HEK293T (cell line): ENCODE measurements around the gene PADI4.

Experiments used
- CTCF ChIA-PET: fragments of 350-600 bp; formaldehyde crosslinking; extraction: SDS; loops from one replicate; lab custom pipeline; 2021; ENCODE audit warnings: antibody characterized with exemption, inconsistent platforms; lab: Yijun Ruan, JAX
- POLR2A ChIA-PET: fragments of 350-600 bp; formaldehyde crosslinking; extraction: SDS; loops from one replicate; lab custom pipeline; 2020; ENCODE audit warnings: antibody characterized with exemption, inconsistent platforms; lab: Yijun Ruan, JAX
- DNase-seq: peaks from one replicate; pipeline ENCODE4 v3.0.0; 2012; ENCODE audit warnings: mixed read lengths; ENCODE audit errors: extremely low spot score
- ARNT ChIP-seq: fragments of 450-650 bp; IDR thresholded peaks from 2 replicates; pipeline ENCODE4 v1.6.1; 2017; ENCODE audit warnings: mild to moderate bottlenecking
- BHLHE40 ChIP-seq: fragments of 450-650 bp; IDR thresholded peaks from 2 replicates; pipeline ENCODE4 v1.6.1; 2016; ENCODE audit warnings: mild to moderate bottlenecking, moderate library complexity, borderline replicate concordance
- CTBP1 ChIP-seq: fragments of 450-650 bp; IDR thresholded peaks from 2 replicates; pipeline ENCODE4 v1.6.1; 2016; ENCODE audit warnings: borderline replicate concordance
- ELF4 ChIP-seq: fragments of 450-650 bp; IDR thresholded peaks from 2 replicates; pipeline ENCODE4 v1.6.1; 2017; ENCODE audit warnings: antibody characterized with exemption
- FOXA1 ChIP-seq: fragments of 450-650 bp; IDR thresholded peaks from 2 replicates; pipeline ENCODE4 v1.6.1; 2016; ENCODE audit warnings: mild to moderate bottlenecking
- FOXK2 ChIP-seq: fragments of 450-650 bp; IDR thresholded peaks from 2 replicates; pipeline ENCODE4 v1.6.1; 2016; ENCODE audit warnings: mild to moderate bottlenecking
- FOXM1 ChIP-seq: fragments of 450-650 bp; IDR thresholded peaks from 2 replicates; pipeline ENCODE4 v1.6.1; 2017; ENCODE audit warnings: mild to moderate bottlenecking, borderline replicate concordance
- HDGF ChIP-seq: fragments of 450-650 bp; IDR thresholded peaks from 2 replicates; pipeline ENCODE4 v1.6.1; 2017; ENCODE audit warnings: antibody characterized with exemption, borderline replicate concordance
- L3MBTL2 ChIP-seq: fragments of 450-650 bp; conservative IDR thresholded peaks from 2 replicates; pipeline ENCODE4 v1.6.1; 2016; ENCODE audit warnings: mild to moderate bottlenecking
- LEF1 ChIP-seq: fragments of 450-650 bp; IDR thresholded peaks from 2 replicates; pipeline ENCODE4 v1.6.1; 2017; ENCODE audit warnings: mild to moderate bottlenecking, borderline replicate concordance
- NFRKB ChIP-seq: fragments of 450-650 bp; IDR thresholded peaks from 2 replicates; pipeline ENCODE4 v1.6.1; 2016; ENCODE audit warnings: mild to moderate bottlenecking, moderate library complexity
- PKNOX1 ChIP-seq: fragments of 450-650 bp; IDR thresholded peaks from 2 replicates; pipeline ENCODE4 v1.6.1; 2016
- SP1 ChIP-seq: fragments of 450-650 bp; IDR thresholded peaks from 2 replicates; pipeline ENCODE4 v1.6.1; 2017
- SUZ12 ChIP-seq: fragments of 450-650 bp; IDR thresholded peaks from 2 replicates; pipeline ENCODE4 v1.6.1; 2016; ENCODE audit warnings: mild to moderate bottlenecking
- TARDBP ChIP-seq: fragments of 450-650 bp; IDR thresholded peaks from 2 replicates; pipeline ENCODE4 v1.6.1; 2016
- ZNF384 ChIP-seq: fragments of 450-650 bp; IDR thresholded peaks from 2 replicates; pipeline ENCODE4 v1.6.1; 2016

The PADI4 gene

DNA sequence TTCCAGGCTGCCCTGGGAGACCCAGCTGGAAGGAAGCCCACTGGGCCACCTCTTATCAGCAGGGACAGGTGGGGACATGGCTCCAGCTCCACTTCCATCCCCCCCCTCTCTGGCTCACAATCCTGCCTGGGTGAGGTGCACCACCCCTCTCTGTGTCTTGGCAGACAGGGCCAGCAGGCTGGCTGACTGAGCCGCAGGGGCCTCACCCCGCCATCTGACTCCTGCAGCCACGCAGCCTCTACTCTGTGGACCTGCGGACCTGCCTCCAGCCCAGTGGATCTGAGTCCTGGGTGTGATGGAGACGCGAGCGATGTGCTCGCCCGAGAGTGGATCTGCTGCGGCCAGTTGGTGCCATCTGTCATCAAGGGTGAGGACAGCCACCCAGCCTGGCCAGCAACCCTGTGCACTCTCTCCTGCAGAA is 101.4 kb downstream of the PADI4 start:
- no peak for DNase-seq
- CTCF ChIA-PET = no interaction called here
- TF ChIP-seq HDGF = no peak
- TF ChIP-seq FOXM1 = no peak
- TF ChIP-seq FOXK2 = no peak
- no peak for TF ChIP-seq ARNT
- no peak for TF ChIP-seq SP1
- TF ChIP-seq NFRKB = no peak
- TF ChIP-seq ELF4 = no peak
- TF ChIP-seq ZNF384 = no peak
- TF ChIP-seq PKNOX1 = no peak
- TF ChIP-seq CTBP1 = no peak
- no peak for TF ChIP-seq LEF1
- TF ChIP-seq TARDBP = no peak
- no peak for TF ChIP-seq SUZ12
- TF ChIP-seq FOXA1 = no peak
- no peak for TF ChIP-seq L3MBTL2
- no peak for TF ChIP-seq BHLHE40
- POLR2A ChIA-PET = no interaction called here

- CTCF ChIA-PET = no interaction called here
- TF ChIP-seq L3MBTL2 (no peak), ARNT (no peak), HDGF (no peak), FOXA1 (no peak), ELF4 (no peak), LEF1 (no peak), ZNF384 (no peak), NFRKB (no peak), FOXK2 (no peak), SUZ12 (no peak), BHLHE40 (no peak), SP1 (no peak), TARDBP (no peak), PKNOX1 (no peak), CTBP1 (no peak), FOXM1 (no peak)
- POLR2A ChIA-PET = no interaction called here
- no peak for DNase-seq
These were observed 104.3 kb downstream of the PADI4 start for GRCh38 chr1:17412093-17412870.
